Neural progenitor cell (in vitro differentiated cells): ENCODE data around the gene BTBD7. TPM values are rescaled to one million over a fixed set of nuclear protein-coding genes. Genes with fewer than 3 reads are reported as not detected.
A peak's percentile ranks its signal among the peaks of the same experiment; 100 is the strongest.

Source experiments
- DNase-seq: peaks from one replicate; pipeline ENCODE4 v3.0.0-alpha.2; 2016; ENCODE audit warnings: low spot score
- H2AFZ ChIP-seq: fragments of 200-600 bp; sonication (generic); replicated peaks from 2 replicates; pipeline ENCODE4 v1.6.1; 2016; ENCODE audit warnings: antibody characterized with exemption
- H3F3A ChIP-seq: fragments of 200-600 bp; sonication (generic); 2 replicates; pipeline ENCODE4 v1.6.1; 2016; ENCODE audit warnings: antibody characterized with exemption, low read depth
- H3K27ac ChIP-seq: fragments of 200-600 bp; sonication (generic); 2 replicates; pipeline ENCODE4 v1.5.1; 2016; ENCODE audit warnings: mild to moderate bottlenecking
- H3K27me3 ChIP-seq: fragments of 200-600 bp; sonication (generic); 2 replicates; pipeline ENCODE4 v1.6.1; 2016; ENCODE audit warnings: mild to moderate bottlenecking, moderate library complexity
- H3K36me3 ChIP-seq: fragments of 200-600 bp; sonication (generic); 2 replicates; pipeline ENCODE4 v1.5.1; 2016
- H3K4me1 ChIP-seq: fragments of 200-600 bp; sonication (generic); 2 replicates; pipeline ENCODE4 v1.6.1; 2016; ENCODE audit warnings: mixed run types
- H3K4me2 ChIP-seq: fragments of 200-600 bp; sonication (generic); 2 replicates; pipeline ENCODE4 v1.6.1; 2016
- H3K4me3 ChIP-seq: fragments of 200-600 bp; sonication (generic); 2 replicates; pipeline ENCODE4 v1.5.1; 2016
- H3K79me2 ChIP-seq: fragments of 200-600 bp; sonication (generic); 2 replicates; pipeline ENCODE4 v1.6.1; 2016; ENCODE audit warnings: low read depth
- H3K9ac ChIP-seq: fragments of 200-600 bp; sonication (generic); 2 replicates; pipeline ENCODE4 v1.6.1; 2016
- H3K9me3 ChIP-seq: fragments of 200-600 bp; sonication (generic); 2 replicates; pipeline ENCODE4 v1.5.1; 2016; ENCODE audit warnings: low read depth
- H4K20me1 ChIP-seq: fragments of 200-600 bp; sonication (generic); 2 replicates; pipeline ENCODE4 v1.6.1; 2016; ENCODE audit warnings: low read depth
- H3K27ac Mint-ChIP-seq: 3 replicates; pipeline ENCODE4 v1.8.0; 2021; ENCODE audit warnings: mixed read lengths
- H3K27me3 Mint-ChIP-seq: 2 replicates; pipeline ENCODE4 v1.8.0; 2022; ENCODE audit warnings: low read depth, mild to moderate bottlenecking, inconsistent platforms, moderate library complexity, mixed read lengths; ENCODE audit not compliant: insufficient read depth
- H3K36me3 Mint-ChIP-seq: 3 replicates; pipeline ENCODE4 v1.8.0; 2021; ENCODE audit warnings: mixed read lengths
- H3K4me1 Mint-ChIP-seq: 3 replicates; pipeline ENCODE4 v1.8.0; 2021; ENCODE audit warnings: mixed read lengths
- H3K4me3 Mint-ChIP-seq: 3 replicates; pipeline ENCODE4 v1.8.0; 2021; ENCODE audit warnings: mild to moderate bottlenecking, moderate library complexity, mixed read lengths
- H3K9me3 Mint-ChIP-seq: 3 replicates; pipeline ENCODE4 v1.8.0; 2020; ENCODE audit warnings: mixed read lengths
- EZH2 ChIP-seq: fragments of 200-600 bp; sonication (generic); IDR thresholded peaks from 2 replicates; pipeline ENCODE4 v1.6.1; 2017; ENCODE audit warnings: antibody characterized with exemption, mild to moderate bottlenecking, moderate library complexity
- EZH2phosphoT487 ChIP-seq: fragments of 200-600 bp; sonication (generic); IDR thresholded peaks from 2 replicates; pipeline ENCODE4 v1.6.1; 2017; ENCODE audit warnings: antibody characterized with exemption
- total RNA-seq: library from RNA; depleted of rRNA; stranded (reverse); fragments of >200 nt; gene quantifications from 2 replicates; pipeline ENCODE4 v1.2.3, GENCODE V29; 2015; ENCODE audit warnings: low replicate concordance
- TF ChIP-seq, protein P1 (sequence below): fragments of 200-600 bp; sonication (generic); IDR thresholded peaks from 2 replicates; pipeline ENCODE4 v1.5.1; 2017; ENCODE audit warnings: antibody characterized with exemption, mild to moderate bottlenecking

Gene BTBD7
- total RNA-seq, 1 donor from 2014 or later: 44.7 TPM

- DNase-seq: peak; percentile 79
- Histone ChIP-seq H3K36me3 (no peaks in the 10 kb centered on the region), H3K27me3 (no peaks in the 10 kb centered on the region), H3K9me3 (no peaks in the 10 kb centered on the region), H3K9ac (peak overlapping the region; percentile 57), H3F3A (peaks cover 15% of the 10 kb centered on the region), H3K27ac (peak overlapping the region; percentile 26), H3K4me1 (peaks cover 11% of the 10 kb centered on the region), H3K79me2 (peaks cover 65% of the 10 kb centered on the region), H4K20me1 (no peaks in the 10 kb centered on the region), H3K4me2 (peak overlapping the region; percentile 87), H3K4me3 (peak overlapping the region; percentile 72), H2AFZ (peak overlapping the region; percentile 80)
- Mint-ChIP-seq H3K9me3 (no peaks in the 10 kb centered on the region), H3K27ac (peak overlapping the region; percentile 22), H3K4me1 (peaks cover 29% of the 10 kb centered on the region), H3K4me3 (peak overlapping the region; percentile 88), H3K36me3 (peaks cover 5% of the 10 kb centered on the region), H3K27me3 (peaks cover 2% of the 10 kb centered on the region)
- TF ChIP-seq EZH2 (no peak), EZH2phosphoT487 (no peak)
- TF ChIP-seq, protein P1, sequence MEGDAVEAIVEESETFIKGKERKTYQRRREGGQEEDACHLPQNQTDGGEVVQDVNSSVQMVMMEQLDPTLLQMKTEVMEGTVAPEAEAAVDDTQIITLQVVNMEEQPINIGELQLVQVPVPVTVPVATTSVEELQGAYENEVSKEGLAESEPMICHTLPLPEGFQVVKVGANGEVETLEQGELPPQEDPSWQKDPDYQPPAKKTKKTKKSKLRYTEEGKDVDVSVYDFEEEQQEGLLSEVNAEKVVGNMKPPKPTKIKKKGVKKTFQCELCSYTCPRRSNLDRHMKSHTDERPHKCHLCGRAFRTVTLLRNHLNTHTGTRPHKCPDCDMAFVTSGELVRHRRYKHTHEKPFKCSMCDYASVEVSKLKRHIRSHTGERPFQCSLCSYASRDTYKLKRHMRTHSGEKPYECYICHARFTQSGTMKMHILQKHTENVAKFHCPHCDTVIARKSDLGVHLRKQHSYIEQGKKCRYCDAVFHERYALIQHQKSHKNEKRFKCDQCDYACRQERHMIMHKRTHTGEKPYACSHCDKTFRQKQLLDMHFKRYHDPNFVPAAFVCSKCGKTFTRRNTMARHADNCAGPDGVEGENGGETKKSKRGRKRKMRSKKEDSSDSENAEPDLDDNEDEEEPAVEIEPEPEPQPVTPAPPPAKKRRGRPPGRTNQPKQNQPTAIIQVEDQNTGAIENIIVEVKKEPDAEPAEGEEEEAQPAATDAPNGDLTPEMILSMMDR: peak; percentile 58
These were observed 125.1 kb downstream of the BTBD7 start for GRCh38 chr14:93207468-93208308.

DNA sequence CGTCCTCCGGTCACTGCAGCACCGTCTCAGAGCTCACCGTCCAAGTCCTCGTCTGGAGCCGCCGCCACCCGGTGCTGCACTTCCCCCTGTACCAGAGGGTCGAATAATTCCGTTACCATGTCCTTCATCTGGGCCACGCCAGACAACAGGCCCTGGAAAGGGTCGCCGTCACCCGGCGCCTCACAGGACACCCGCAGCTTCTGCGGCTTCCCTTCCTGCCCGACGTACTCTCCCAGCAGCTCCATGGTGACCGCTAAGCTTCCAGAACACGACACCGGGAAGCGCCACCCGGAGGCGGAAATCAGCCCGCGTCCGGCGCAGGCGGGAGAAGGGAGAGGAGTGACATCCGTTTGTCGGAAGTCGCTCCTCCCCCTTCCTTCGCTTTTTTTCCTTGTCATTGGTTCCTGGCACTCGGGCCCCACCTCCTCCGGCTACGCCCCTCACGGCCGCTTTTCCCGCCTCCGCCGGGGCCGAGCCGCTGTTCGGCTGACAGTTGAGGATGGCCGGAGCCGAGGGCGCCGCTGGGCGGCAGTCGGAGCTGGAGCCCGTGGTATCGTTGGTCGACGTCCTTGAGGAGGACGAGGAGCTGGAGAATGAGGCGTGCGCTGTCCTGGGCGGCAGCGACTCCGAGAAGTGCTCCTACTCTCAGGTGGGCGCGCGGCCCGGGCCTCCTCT is 125.9 kb downstream of the BTBD7 start, which contains the start of the genes GON7 and UBR7:
GON7 (minus strand) TSS at position 273 of the 675 bp plus-strand sequence; CDS start at position 245, 28 bp downstream.
UBR7 (plus strand) TSS at position 464 of the 675 bp plus-strand sequence; CDS start at position 500, 36 bp downstream.
- peak within 1 kb of the TSS; percentile 88 for H3K4me3 Mint-ChIP-seq
- Histone ChIP-seq H3K4me2 (peak within 1 kb of the TSS; percentile 87), H3K4me3 (peak within 1 kb of the TSS; percentile 72), H3K4me1 (peaks cover 11% of the 10 kb centered on the region), H3K9me3 (no peaks in the 10 kb centered on the region), H3K79me2 (peaks cover 65% of the 10 kb centered on the region), H3K9ac (peak within 1 kb of the TSS; percentile 57), H4K20me1 (no peaks in the 10 kb centered on the region), H3K27me3 (no peaks in the 10 kb centered on the region), H3F3A (peaks cover 15% of the 10 kb centered on the region), H3K36me3 (no peaks in the 10 kb centered on the region), H2AFZ (peak within 1 kb of the TSS; percentile 80), H3K27ac (peak within 1 kb of the TSS; percentile 26)
- TF ChIP-seq, protein P1: peak; percentile 27
- no peak for TF ChIP-seq EZH2phosphoT487
- H3K4me1 Mint-ChIP-seq: peaks cover 29% of the 10 kb centered on the region
- H3K9me3 Mint-ChIP-seq: no peaks in the 10 kb centered on the region
- peak within 1 kb of the TSS; percentile 96 for H3K27ac Mint-ChIP-seq
- H3K36me3 Mint-ChIP-seq: peaks cover 4% of the 10 kb centered on the region
- H3K27me3 Mint-ChIP-seq: peaks cover 2% of the 10 kb centered on the region
- DNase-seq: peak; percentile 98

GRCh38 chr14:93201155-93201704 is 131.6 kb downstream of the BTBD7 start:
- H3K9ac ChIP-seq: no peak overlapping the region
- Mint-ChIP-seq H3K4me1 (peaks cover 7% of the 10 kb centered on the region), H3K4me3 (no peak overlapping the region), H3K27ac (no peak overlapping the region), H3K9me3 (no peaks in the 10 kb centered on the region), H3K27me3 (peaks cover 2% of the 10 kb centered on the region), H3K36me3 (no peaks in the 10 kb centered on the region)
- H3K27ac ChIP-seq: no peak overlapping the region
- no peaks in the 10 kb centered on the region for H3K36me3 ChIP-seq
- TF ChIP-seq EZH2phosphoT487 (no peak), EZH2 (no peak)
- TF ChIP-seq, protein P1: no peak
- H3K79me2 ChIP-seq: peaks cover 32% of the 10 kb centered on the region
- H3K4me2 ChIP-seq: no peak overlapping the region
- H3K9me3 ChIP-seq: no peaks in the 10 kb centered on the region
- H3K27me3 ChIP-seq: no peaks in the 10 kb centered on the region
- H3K4me3 ChIP-seq: no peak overlapping the region
- no peak overlapping the region for H2AFZ ChIP-seq
- DNase-seq: no peak
- peaks cover under 1% of the 10 kb centered on the region for H3F3A ChIP-seq
- no peaks in the 10 kb centered on the region for H3K4me1 ChIP-seq
- no peaks in the 10 kb centered on the region for H4K20me1 ChIP-seq
